HepG2 (cell line): ENCODE measurements around the gene PRSS27. TPM values are rescaled to one million over a fixed set of nuclear protein-coding genes. Genes with fewer than 3 reads are reported as not detected.
A peak's percentile ranks its signal among the peaks of the same experiment; 100 is the strongest.

Source experiments
- CENPT ChIP-seq: sonication (generic); formaldehyde crosslinking; IDR thresholded peaks from 2 replicates; pipeline ENCODE4 v1.8.0; 2022; ENCODE audit warnings: low read depth, mild to moderate bottlenecking, moderate library complexity, missing genetic modification reagents
- HHEX ChIP-seq: IDR thresholded peaks from 2 replicates; pipeline ENCODE4 v1.6.1; 2016; ENCODE audit warnings: control low read depth
- KMT2A ChIP-seq: sonication (generic); formaldehyde crosslinking; IDR thresholded peaks from 2 replicates; pipeline ENCODE4 v1.4.0; 2020; ENCODE audit warnings: missing genetic modification reagents
- PPARG ChIP-seq: conservative IDR thresholded peaks from 2 replicates; pipeline ENCODE4 v1.6.1; 2016; ENCODE audit warnings: missing biosample characterization, missing genetic modification reagents
- SPEN ChIP-seq: sonication (generic); formaldehyde crosslinking; IDR thresholded peaks from 2 replicates; pipeline ENCODE4 v1.5.1; 2020; ENCODE audit warnings: low read depth, mild to moderate bottlenecking, missing genetic modification reagents
- ZBTB21 ChIP-seq: sonication (generic); formaldehyde crosslinking; IDR thresholded peaks from 2 replicates; pipeline ENCODE4 v1.4.0; 2020; ENCODE audit warnings: missing genetic modification reagents
- ZNF7 ChIP-seq: IDR thresholded peaks from 2 replicates; pipeline ENCODE4 v1.6.1; 2016; ENCODE audit warnings: missing biosample characterization, missing genetic modification reagents
- ZNF790 ChIP-seq: sonication (generic); formaldehyde crosslinking; IDR thresholded peaks from 2 replicates; pipeline ENCODE4 v1.8.0; 2022; ENCODE audit warnings: missing genetic modification reagents, mild to moderate bottlenecking, borderline replicate concordance
- ZNF879 ChIP-seq: sonication (generic); formaldehyde crosslinking; IDR thresholded peaks from 2 replicates; pipeline ENCODE4 v1.8.1; 2023; ENCODE audit warnings: missing genetic modification reagents
- ZSCAN9 ChIP-seq: IDR thresholded peaks from 2 replicates; pipeline ENCODE4 v1.6.1; 2016; ENCODE audit warnings: borderline replicate concordance
- polyA plus RNA-seq, 8 experiments: library from polyadenylated mRNA; depleted of rRNA in 3 of 8; stranded (reverse) in 7 of 8; unstranded in 1 of 8; fragments of >200 nt; fragmentation: Illumina TruSeq in 4 of 8; extraction: Trizol in 4 of 8; gene quantifications; 2 replicates each; pipeline versions ENCODE4 v1.2.1 to v1.2.3, GENCODE V29; 2011 to 2016; ENCODE audit warnings: low read depth in 4 of 8, missing spikeins in 1 of 8, mixed read lengths in 1 of 8; ENCODE audit not compliant: insufficient read depth in 1 of 8
- total RNA-seq, 5 experiments: library from RNA; depleted of rRNA; stranded (reverse); fragments of >200 nt; fragmentation: Illumina TruSeq; extraction: Trizol; gene quantifications; 2 replicates each; pipeline ENCODE4 v1.2.3, GENCODE V29; 2016; ENCODE audit warnings: low read depth in 1 of 5
- TF ChIP-seq, protein P1 (sequence below): sonication (generic); formaldehyde crosslinking; IDR thresholded peaks from 2 replicates; pipeline ENCODE4 v1.4.0; 2020; ENCODE audit warnings: missing genetic modification reagents
- TF ChIP-seq, protein P2 (sequence below): sonication (generic); formaldehyde crosslinking; IDR thresholded peaks from 2 replicates; pipeline ENCODE4 v1.5.0; 2020; ENCODE audit warnings: mild to moderate bottlenecking, missing genetic modification reagents, borderline replicate concordance
- TF ChIP-seq, protein P3 (sequence below): sonication (generic); formaldehyde crosslinking; IDR thresholded peaks from 2 replicates; pipeline ENCODE4 v1.5.0; 2020; ENCODE audit warnings: mild to moderate bottlenecking, missing genetic modification reagents, borderline replicate concordance
- TF ChIP-seq, protein P4 (sequence below): sonication (generic); formaldehyde crosslinking; IDR thresholded peaks from 2 replicates; pipeline ENCODE4 v1.5.0; 2020; ENCODE audit warnings: missing genetic modification reagents
- TF ChIP-seq, protein P5 (sequence below): sonication (generic); formaldehyde crosslinking; IDR thresholded peaks from 2 replicates; pipeline ENCODE4; 2020; ENCODE audit warnings: missing genetic modification reagents, mild to moderate bottlenecking, borderline replicate concordance

Gene PRSS27
- total and polyA plus RNA-seq, 2 of the 13 experiments (the other 11 are each of a cell fraction or from before 2014, with no cell fraction given) = 0.20 to 0.73 TPM

DNA sequence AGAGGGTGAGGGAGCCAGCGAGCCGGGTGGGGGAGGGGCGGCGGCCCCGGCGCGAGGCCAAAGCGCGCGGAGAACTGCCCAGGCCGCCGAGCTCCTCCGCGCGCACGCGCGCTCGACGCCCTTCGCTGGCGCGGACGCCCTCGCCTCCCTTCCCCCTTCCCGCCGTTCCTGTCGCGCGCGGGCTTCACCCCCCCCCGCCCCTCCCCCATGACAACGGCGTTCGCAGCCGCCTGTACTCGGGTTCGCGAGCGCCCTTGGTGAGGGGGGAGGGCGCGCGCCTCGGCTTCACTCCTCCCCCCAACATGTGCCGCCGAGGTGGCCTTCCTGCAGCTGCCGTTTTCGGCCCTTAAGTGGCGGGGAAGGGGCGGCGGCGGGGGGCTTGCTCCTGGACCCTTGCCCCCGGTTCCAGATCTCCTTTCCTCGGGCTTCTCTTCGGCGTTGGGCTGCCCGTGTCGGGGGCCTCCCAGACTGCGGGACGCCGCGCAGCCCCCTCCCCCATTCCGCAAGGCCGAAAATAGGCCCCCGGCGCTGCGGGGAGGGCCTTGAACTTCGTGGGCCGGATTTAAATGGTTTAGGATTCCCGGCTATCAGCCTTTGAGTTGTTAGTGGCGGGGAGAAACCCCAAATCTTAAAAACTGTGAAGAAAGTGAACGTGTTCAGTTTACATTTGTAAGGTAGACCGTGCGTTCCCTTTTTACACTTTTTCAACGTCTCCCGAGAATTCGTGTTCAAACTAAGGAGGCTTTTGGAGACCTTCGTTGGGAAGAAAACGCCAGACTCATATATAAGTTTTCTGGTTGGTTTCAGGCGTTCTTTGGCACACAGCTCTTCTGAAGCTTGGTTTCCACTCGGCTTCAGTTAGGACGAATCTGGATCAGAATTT is 33.1 kb upstream of the PRSS27 start (continued):
- TF ChIP-seq, protein P1, sequence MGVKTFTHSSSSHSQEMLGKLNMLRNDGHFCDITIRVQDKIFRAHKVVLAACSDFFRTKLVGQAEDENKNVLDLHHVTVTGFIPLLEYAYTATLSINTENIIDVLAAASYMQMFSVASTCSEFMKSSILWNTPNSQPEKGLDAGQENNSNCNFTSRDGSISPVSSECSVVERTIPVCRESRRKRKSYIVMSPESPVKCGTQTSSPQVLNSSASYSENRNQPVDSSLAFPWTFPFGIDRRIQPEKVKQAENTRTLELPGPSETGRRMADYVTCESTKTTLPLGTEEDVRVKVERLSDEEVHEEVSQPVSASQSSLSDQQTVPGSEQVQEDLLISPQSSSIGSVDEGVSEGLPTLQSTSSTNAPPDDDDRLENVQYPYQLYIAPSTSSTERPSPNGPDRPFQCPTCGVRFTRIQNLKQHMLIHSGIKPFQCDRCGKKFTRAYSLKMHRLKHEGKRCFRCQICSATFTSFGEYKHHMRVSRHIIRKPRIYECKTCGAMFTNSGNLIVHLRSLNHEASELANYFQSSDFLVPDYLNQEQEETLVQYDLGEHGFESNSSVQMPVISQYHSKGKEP = no peak
- TF ChIP-seq ZBTB21 (CRISPR knock-in tag) (no peak), HHEX (CRISPR knock-in tag) (no peak), ZNF879 (CRISPR knock-in tag) (peak; percentile 56; the same call in 1 of the 2 replicates), CENPT (peak; percentile 59; the same call in 1 of the 2 replicates), KMT2A (CRISPR knock-in tag) (no peak), ZNF7 (no peak), SPEN (no peak), ZSCAN9 (CRISPR knock-in tag) (no peak), ZNF790 (CRISPR knock-in tag) (no peak), PPARG (no peak)
- TF ChIP-seq, protein P2, sequence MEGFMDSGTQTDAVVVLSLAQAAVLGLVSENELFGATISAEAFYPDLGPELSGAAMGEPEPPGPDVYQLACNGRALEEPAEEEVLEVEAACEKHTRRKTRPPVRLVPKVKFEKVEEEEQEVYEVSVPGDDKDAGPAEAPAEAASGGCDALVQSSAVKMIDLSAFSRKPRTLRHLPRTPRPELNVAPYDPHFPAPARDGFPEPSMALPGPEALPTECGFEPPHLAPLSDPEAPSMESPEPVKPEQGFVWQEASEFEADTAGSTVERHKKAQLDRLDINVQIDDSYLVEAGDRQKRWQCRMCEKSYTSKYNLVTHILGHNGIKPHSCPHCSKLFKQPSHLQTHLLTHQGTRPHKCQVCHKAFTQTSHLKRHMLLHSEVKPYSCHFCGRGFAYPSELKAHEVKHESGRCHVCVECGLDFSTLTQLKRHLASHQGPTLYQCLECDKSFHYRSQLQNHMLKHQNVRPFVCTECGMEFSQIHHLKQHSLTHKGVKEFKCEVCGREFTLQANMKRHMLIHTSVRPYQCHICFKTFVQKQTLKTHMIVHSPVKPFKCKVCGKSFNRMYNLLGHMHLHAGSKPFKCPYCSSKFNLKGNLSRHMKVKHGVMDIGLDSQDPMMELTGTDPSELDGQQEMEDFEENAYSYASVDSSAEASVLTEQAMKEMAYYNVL (CRISPR knock-in tag) = no peak
- TF ChIP-seq, protein P3, sequence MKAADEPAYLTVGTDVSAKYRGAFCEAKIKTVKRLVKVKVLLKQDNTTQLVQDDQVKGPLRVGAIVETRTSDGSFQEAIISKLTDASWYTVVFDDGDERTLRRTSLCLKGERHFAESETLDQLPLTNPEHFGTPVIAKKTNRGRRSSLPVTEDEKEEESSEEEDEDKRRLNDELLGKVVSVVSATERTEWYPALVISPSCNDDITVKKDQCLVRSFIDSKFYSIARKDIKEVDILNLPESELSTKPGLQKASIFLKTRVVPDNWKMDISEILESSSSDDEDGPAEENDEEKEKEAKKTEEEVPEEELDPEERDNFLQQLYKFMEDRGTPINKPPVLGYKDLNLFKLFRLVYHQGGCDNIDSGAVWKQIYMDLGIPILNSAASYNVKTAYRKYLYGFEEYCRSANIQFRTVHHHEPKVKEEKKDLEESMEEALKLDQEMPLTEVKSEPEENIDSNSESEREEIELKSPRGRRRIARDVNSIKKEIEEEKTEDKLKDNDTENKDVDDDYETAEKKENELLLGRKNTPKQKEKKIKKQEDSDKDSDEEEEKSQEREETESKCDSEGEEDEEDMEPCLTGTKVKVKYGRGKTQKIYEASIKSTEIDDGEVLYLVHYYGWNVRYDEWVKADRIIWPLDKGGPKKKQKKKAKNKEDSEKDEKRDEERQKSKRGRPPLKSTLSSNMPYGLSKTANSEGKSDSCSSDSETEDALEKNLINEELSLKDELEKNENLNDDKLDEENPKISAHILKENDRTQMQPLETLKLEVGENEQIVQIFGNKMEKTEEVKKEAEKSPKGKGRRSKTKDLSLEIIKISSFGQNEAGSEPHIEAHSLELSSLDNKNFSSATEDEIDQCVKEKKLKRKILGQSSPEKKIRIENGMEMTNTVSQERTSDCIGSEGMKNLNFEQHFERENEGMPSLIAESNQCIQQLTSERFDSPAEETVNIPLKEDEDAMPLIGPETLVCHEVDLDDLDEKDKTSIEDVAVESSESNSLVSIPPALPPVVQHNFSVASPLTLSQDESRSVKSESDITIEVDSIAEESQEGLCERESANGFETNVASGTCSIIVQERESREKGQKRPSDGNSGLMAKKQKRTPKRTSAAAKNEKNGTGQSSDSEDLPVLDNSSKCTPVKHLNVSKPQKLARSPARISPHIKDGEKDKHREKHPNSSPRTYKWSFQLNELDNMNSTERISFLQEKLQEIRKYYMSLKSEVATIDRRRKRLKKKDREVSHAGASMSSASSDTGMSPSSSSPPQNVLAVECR (CRISPR knock-in tag) = no peak
- TF ChIP-seq, protein P4, sequence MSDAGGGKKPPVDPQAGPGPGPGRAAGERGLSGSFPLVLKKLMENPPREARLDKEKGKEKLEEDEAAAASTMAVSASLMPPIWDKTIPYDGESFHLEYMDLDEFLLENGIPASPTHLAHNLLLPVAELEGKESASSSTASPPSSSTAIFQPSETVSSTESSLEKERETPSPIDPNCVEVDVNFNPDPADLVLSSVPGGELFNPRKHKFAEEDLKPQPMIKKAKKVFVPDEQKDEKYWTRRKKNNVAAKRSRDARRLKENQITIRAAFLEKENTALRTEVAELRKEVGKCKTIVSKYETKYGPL (CRISPR knock-in tag) = no peak
- TF ChIP-seq, protein P5, sequence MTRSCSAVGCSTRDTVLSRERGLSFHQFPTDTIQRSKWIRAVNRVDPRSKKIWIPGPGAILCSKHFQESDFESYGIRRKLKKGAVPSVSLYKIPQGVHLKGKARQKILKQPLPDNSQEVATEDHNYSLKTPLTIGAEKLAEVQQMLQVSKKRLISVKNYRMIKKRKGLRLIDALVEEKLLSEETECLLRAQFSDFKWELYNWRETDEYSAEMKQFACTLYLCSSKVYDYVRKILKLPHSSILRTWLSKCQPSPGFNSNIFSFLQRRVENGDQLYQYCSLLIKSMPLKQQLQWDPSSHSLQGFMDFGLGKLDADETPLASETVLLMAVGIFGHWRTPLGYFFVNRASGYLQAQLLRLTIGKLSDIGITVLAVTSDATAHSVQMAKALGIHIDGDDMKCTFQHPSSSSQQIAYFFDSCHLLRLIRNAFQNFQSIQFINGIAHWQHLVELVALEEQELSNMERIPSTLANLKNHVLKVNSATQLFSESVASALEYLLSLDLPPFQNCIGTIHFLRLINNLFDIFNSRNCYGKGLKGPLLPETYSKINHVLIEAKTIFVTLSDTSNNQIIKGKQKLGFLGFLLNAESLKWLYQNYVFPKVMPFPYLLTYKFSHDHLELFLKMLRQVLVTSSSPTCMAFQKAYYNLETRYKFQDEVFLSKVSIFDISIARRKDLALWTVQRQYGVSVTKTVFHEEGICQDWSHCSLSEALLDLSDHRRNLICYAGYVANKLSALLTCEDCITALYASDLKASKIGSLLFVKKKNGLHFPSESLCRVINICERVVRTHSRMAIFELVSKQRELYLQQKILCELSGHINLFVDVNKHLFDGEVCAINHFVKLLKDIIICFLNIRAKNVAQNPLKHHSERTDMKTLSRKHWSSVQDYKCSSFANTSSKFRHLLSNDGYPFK (CRISPR knock-in tag) = no peak
